GM18520 (cell line): Measurements from ENCODE around the gene MON1B.
"Not testable (repeated sequence)": the region's sequence is repeated elsewhere in the genome, so short reads cannot be mapped to it uniquely, and the experiment has no call there.

Experiments used
- ATAC-seq: cut with Tn5 transposase; IDR thresholded peaks from one replicate; pipeline ENCODE4 v1.9.1; 2021; ENCODE audit not compliant: unreplicated experiment

Gene MON1B

GRCh38 chr16:77238593-77238992, 47.6 kb downstream of the MON1B start:
- ATAC-seq: no peak

- not testable (repeated sequence) for ATAC-seq
Observed at GRCh38 chr16:77242471-77242870, 51.5 kb downstream of the MON1B start.

GRCh38 chr16:77246150-77246549, 55.2 kb downstream of the MON1B start:
- no peak for ATAC-seq

GRCh38 chr16:77250400-77250799, 59.4 kb downstream of the MON1B start:
- ATAC-seq: no peak
